ENCODE measurements around the gene KLHL29. TPM values are rescaled to one million over a fixed set of nuclear protein-coding genes. Genes with fewer than 3 reads are reported as not detected.

Gene KLHL29
- total and polyA plus RNA-seq, 4 donors = 0.29 to 2.3 (median 0.68) TPM

- peaks cover 0 to 4% (median 0%) of the 10 kb centered on the region in 4 donors for H3K36me3 ChIP-seq (ENCODE audit: control insufficient read depth in 4 of 4, insufficient read depth in 3 of 4, low read depth in 1 of 4, low read length in 3 of 4)
Measured at GRCh38 chr2:23700627-23701026, 315.6 kb downstream of the KLHL29 start.

GRCh38 chr2:23703037-23703582 lies 318.1 kb downstream of the KLHL29 start:
- H3K9me3 ChIP-seq (ENCODE audit: control insufficient read depth in 4 of 4, low read length in 3 of 4) = no peaks in the 10 kb centered on the region
- H3K27ac ChIP-seq (ENCODE audit: low read depth in 1 of 2, low read length in 2 of 2) = no peak overlapping the region
- WGBS = 98% methylated on average over 17 of the region's 17 CpGs
- TF ChIP-seq HNF4A (conservative IDR thresholded peaks at IDR 0.05) = no peak
- no peak for TF ChIP-seq GABPA (IDR thresholded peaks at IDR 0.05 in 1 of 2, conservative IDR thresholded peaks at IDR 0.05 in 1 of 2)
- TF ChIP-seq NR2F2 (IDR thresholded peaks at IDR 0.05) = no peak
- TF ChIP-seq MAX (IDR thresholded peaks at IDR 0.05) = no peak
- TF ChIP-seq ATF3 (IDR thresholded peaks at IDR 0.05) = no peak
- TF ChIP-seq HNF4G (IDR thresholded peaks at IDR 0.05) = no peak
- no peak for TF ChIP-seq FOXA1 (IDR thresholded peaks at IDR 0.05)
- no peak for TF ChIP-seq JUND (IDR thresholded peaks at IDR 0.05)
- TF ChIP-seq CTCF (IDR thresholded peaks at IDR 0.05; ENCODE audit: low read depth, low read length, missing input control) = no peak
- TF ChIP-seq SP1 (IDR thresholded peaks at IDR 0.05) = no peak
- TF ChIP-seq RAD21 (IDR thresholded peaks at IDR 0.05) = no peak
- TF ChIP-seq REST (IDR thresholded peaks at IDR 0.05) = no peak
- TF ChIP-seq TAF1 (conservative IDR thresholded peaks at IDR 0.05) = no peak
- no peak for TF ChIP-seq ZBTB33 (IDR thresholded peaks at IDR 0.05)
- H3K27me3 ChIP-seq (ENCODE audit: control insufficient read depth in 4 of 4, insufficient read depth in 4 of 4, low read length in 3 of 4) = no peaks in the 10 kb centered on the region
- peak; percentile 31 for DNase-seq (ENCODE audit: low spot score)
- H3K36me3 ChIP-seq (ENCODE audit: control insufficient read depth in 4 of 4, insufficient read depth in 3 of 4, low read depth in 1 of 4, low read length in 3 of 4) = peaks cover 0 to 6% (median 2%) of the 10 kb centered on the region in 4 donors
- no peak overlapping the region for H3K4me3 ChIP-seq (ENCODE audit: low read depth in 1 of 3, low read length in 3 of 3)
- H3K9ac ChIP-seq (ENCODE audit: low read depth in 1 of 2, low read length in 2 of 2) = no peak overlapping the region
- no peaks in the 10 kb centered on the region for H3K4me1 ChIP-seq (ENCODE audit: control insufficient read depth in 4 of 4, insufficient read depth in 4 of 4, low read length in 3 of 4)

More at GRCh38 chr2:23700627-23701026, 315.6 kb downstream of the KLHL29 start:
- Histone ChIP-seq H3K27ac (ENCODE audit: low read depth in 1 of 2, low read length in 2 of 2) (no peak overlapping the region), H3K9ac (ENCODE audit: low read depth in 1 of 2, low read length in 2 of 2) (no peak overlapping the region), H3K4me3 (ENCODE audit: low read depth in 1 of 3, low read length in 3 of 3) (no peak overlapping the region), H3K27me3 (ENCODE audit: control insufficient read depth in 4 of 4, insufficient read depth in 4 of 4, low read length in 3 of 4) (no peaks in the 10 kb centered on the region), H3K9me3 (ENCODE audit: control insufficient read depth in 4 of 4, low read length in 3 of 4) (no peaks in the 10 kb centered on the region), H3K4me1 (ENCODE audit: control insufficient read depth in 4 of 4, insufficient read depth in 4 of 4, low read length in 3 of 4) (no peaks in the 10 kb centered on the region)
- 91% methylated on average over 5 of the region's 5 CpGs for WGBS
- TF ChIP-seq REST (IDR thresholded peaks at IDR 0.05) (no peak), FOXA2 (IDR thresholded peaks at IDR 0.05) (no peak), GABPA (IDR thresholded peaks at IDR 0.05 in 1 of 2, conservative IDR thresholded peaks at IDR 0.05 in 1 of 2) (no peak), HNF4G (IDR thresholded peaks at IDR 0.05) (no peak), NR2F2 (IDR thresholded peaks at IDR 0.05) (no peak), YY1 (IDR thresholded peaks at IDR 0.05) (no peak), TAF1 (conservative IDR thresholded peaks at IDR 0.05) (no peak)
- DNase-seq (ENCODE audit: low spot score) = no peak

Data from liver (tissue), 9 donors.